CD1c-positive myeloid dendritic cell (primary cell): ENCODE data around the gene MED13L.
"Not testable (repeated sequence)": the region's sequence is repeated elsewhere in the genome, so short reads cannot be mapped to it uniquely, and the experiment has no call there.

ENCODE experiments used
- DNase-seq: peaks from one replicate; pipeline ENCODE4 v3.0.0-alpha.2; 2016; ENCODE audit errors: extremely low spot score

MED13L gene

DNA sequence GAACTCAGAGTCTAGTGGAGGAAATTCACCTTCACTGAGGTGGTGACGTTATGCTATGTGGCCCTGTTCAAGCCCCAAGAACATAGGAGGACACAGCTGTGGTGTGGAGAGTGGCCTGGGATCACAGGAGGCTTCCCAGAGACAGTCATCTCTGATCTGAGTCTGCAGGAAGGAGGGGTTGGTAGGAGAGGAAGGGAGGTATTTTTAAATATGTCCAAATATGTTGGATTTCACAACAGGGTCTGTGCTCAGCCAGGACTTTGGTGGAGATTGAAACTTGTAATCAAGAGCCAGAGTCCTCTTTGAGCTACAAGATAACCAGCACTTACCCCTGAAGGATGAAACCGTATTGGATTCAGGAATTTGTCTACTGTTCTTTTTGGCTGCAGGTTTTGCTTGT, 26.4 kb upstream of the MED13L start:
- no peak for DNase-seq

DNA sequence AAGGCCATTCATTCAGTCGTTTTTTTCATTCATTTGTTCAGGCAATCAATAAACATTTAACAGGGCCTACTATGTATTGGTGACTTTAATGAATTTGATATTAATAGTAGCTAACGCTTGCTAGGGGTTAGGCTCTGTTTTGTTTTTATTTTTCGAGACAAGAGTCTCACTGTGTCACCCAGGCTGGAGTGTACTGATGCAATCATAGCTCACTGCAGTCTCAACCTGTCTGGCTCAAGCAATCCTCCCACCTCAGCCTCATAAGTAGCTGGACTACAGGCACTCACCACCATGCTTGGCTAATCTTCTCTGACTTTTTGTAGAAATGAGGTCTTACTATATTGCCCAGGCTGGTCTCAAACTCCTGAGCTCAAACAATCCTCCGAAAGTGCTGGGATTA, 25.6 kb upstream of the MED13L start:
- DNase-seq = no peak

DNA sequence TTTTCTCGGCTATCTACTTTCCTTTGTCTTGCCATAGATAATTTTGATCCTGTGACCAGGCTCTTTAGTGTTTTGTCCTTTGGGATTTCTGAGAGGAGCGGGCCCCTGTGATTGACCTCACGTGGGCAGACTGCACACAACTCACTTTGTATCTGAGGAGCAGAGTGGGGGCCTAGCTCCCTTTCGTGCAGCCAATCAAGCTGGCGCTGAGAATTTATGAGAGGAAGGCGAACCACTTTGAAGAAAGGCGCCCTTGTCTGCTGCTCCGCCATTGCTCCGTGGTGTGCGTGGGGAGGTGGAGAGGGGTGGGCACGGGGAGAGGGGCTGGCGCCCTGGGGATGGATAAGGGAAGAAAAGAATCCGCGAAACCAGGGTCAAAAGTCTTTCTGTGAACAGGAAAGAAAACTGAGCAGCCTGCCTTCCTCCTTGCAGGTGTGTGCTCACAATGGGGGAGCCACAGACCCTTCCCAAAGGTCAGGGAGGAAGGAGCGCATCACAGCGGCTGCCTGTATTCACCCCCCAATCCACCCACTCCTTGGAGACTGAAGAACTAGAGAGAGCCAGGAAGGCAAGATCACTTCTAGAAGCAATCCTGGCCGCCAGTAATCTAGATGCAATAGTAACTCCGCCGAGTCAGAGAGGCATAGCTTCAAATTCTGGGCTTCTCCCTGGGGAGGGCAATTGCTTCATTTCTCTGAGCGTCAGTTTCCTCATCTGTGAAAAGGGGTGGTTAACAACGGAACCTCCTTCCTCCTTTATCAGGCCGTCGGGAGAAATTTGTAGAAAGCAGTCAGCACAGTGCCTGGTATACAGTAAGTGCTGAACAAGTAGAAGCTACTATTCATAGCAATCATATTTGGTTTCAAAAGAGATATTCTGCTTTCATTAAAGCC, 24.9 kb upstream of the MED13L start:
- peak; percentile 59 for DNase-seq

DNA sequence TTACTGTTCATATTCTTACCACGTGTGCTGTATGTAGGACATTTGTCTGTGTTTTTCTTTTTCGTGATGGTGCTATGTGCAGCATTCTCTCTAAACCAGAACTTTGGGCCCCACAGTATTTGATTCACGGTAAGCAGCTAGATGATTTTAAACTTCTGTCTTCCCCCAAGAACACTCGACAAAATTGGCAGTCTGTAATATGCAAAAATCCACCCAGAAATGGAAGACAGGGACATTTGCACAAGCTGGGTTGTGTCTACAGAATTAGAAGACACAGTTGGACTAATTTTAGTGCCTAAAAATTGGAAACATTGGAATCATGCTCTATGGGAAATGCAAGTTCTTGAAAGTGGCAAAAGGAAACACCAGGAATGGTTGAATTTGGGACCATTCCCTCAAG, 24.1 kb upstream of the MED13L start:
- no peak for DNase-seq

DNA sequence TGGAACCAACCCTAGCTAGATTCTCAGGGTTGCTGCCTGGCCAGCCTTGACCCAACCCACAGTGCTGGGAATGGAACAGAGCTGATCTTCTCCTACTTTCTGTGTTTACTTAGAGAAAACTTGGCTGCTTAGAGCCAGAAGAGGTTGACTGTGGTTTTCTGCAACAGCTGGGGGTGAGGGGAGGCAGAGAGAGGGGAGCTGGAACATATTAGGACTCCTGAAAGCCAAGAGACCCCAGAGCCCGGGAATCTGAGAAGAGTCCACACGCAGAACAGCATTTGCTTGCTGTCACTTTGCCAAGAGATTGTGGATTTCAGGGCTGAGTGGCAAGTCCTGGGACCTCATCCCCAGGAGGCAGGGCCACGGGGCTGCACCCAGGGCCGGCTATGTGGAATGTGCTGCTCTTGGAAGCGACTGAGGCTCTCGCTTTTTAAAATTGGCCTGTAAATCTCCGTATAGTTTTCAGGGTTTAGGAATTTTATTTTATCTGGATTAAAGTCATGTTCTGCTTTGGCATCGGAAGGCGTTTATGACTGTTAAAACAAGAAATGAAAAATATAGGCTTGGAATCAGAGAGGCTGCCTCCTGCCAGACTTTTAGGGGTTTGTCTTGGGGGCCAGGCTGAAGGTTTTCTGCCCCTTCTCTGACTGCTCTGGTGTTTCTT, 22.3 kb upstream of the MED13L start:
- no peak for DNase-seq

DNA sequence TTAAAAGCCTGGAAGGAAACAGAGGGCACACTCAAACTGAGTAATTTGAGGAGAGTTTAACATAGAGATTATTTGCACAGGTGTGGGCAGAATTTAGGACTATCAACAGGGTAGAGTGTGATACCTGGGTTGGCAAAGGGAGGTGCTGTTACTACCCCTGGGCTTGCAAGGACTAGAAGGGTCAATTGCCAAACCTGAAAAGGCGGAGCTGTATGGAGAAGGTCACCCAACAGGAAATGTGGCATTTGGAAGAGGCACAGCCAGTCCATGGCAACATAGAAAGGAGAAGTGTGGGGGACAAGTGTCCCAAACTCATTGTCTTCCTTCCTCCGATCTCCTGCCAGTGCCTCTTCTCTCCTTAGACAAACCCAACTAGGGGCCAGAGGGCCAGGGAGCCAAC, 21.6 kb upstream of the MED13L start:
- peak; percentile 60 for DNase-seq

DNA sequence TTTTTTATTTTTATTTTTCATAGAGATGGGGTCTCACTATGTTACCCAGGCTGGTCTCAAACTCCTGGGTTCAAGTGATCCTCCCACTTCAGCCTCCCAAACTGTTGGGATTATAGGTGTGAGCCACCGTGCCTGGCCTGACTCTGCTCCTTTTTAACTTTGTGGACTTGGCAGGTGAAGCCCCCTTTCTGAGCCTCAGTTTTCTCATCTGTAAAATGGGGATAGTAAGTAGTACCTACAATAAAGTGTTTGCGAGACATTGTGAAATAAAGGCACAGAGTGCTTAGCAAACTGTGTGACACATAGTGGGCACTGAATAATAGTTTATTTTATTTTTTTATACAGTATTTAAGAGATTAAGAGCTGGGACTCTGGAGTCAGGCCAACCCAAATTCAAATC, 21.1 kb upstream of the MED13L start:
- DNase-seq = no peak

DNA sequence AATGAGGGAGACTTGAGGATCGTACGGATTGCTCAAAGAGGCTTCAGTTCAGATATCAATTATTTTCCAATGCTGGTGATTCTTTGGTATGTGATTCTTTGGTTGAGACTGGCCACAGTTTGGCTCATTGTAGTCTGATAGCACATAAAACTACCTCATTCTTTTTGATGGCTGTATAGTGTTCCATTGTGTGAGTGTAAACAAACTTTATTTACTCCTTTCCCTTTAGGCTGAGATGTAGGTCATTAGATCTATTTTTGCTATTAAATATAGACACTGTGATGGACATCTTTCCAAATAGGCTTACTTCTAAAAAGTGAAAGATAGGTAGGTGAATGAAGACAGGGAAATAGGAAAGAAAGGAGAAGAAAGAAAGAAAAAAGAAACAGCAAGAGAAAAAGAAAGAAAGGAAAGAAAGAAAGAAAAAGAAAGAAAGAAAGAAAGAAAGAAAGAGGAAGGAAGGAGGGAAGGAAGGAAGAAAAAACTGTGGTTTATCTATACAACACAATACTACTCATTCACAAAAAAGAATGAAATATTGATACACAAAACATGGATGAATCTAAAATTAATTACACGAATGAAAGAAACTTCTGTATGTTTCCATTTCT, 19.8 kb upstream of the MED13L start:
- no peak for DNase-seq

DNA sequence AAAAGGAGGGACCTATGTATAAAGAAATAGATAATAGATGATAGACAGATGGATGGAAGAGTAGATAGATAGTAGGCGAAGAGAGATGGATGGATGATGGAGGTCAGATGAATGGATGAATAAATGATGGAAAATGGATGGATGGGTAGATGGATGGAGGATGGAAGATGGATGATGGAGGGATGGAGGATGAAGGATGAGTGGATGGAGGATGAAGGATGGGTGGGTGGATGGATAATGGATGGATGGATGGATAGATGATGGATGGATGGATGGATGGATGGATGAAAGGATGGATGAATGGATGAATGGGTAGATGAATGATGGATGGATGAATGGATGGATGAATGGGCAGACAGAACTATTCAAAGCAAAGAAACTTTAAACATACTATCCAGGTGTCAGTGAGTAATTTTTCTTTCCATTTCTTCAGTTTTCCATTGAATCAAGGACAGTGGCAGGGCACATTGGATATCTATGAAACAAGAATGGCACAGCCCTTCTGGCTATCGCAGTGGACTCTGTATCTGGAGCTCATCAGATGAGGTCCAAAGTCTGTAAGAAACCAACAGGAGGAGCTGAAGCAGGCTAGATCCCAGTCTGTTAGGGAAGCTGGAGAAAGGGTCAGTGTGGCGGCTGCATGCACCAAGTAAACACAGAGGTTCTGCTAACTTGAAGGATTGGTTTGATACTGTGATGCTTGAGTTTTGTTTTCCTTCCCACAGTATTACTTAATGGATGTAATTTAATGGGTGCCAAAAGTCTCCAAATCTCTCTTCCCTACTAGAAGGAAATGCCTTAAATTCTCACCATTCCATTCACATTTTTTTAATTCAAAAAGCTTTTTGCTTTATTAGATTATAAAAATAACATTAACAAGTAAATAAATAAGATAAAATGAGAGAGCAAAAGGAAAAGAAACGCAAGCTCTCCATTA, 18.1 kb upstream of the MED13L start:
- DNase-seq = no peak

DNA sequence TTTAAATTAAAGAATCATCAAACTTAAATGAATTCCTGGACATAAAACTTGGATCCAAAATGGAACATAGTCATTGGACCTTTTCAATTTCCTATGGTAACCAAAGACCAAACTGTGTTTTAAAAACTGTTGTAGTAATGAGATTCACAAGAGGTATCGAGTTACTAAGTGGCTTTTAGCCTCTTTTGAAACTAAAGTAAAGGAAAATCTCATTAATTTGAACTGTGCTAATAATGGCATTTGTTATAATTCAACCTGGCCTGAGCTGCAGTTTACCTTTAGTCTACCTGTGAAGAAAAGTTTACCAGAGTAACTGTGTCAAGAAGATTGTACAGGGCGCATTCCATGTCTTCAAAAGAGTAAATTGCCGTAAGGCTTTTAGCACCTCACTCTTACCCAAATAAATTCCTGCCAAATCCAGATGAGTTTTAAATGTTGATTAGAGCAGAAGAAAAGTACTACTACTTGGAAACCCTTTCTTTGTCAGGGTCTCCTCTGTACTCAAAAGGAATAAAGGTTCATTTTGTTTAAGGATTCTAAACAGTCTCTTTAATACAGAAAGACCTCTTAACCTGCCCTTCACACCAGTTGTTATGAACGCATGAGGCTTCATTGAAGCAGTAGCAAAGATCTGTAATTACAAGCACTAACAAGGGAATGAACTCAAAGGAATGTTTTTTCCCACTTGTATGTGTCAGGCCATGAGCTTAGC, 17.1 kb upstream of the MED13L start:
- no peak for DNase-seq

DNA sequence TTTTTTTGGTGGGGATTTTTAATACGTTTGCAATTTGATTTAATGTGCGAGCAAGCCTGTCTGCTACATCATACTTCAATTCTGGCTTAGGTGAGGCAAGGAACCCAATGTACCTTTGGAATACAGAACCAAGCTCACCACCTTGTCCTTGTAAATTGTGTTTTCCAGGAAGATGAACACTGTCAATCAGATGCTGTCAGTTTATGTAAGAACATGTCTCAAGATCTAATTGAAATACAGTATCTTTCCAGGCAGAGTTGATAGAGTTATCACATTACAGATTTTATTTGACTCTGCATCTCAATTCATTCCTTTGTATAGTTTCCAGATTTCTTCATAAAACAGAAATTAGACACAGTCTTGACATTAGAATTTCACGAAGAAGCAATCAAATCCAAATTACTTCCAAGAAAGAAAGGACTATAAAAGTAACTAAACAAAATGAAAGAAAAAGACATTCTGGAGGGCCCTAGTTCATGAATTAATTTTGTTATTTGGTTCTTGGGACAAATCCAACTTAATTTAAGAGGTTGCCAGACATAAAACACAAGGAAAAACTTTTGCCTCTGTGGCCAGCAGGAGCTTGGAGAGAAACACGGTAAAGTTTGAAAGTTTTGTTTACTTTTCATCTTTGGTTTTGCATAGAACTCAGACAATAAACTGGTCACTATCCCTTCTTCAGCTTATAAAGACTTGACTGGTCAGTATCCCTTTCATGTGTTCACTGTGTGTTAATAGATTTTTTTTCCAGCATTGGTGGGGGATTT, 16.4 kb upstream of the MED13L start:
- DNase-seq = no peak

DNA sequence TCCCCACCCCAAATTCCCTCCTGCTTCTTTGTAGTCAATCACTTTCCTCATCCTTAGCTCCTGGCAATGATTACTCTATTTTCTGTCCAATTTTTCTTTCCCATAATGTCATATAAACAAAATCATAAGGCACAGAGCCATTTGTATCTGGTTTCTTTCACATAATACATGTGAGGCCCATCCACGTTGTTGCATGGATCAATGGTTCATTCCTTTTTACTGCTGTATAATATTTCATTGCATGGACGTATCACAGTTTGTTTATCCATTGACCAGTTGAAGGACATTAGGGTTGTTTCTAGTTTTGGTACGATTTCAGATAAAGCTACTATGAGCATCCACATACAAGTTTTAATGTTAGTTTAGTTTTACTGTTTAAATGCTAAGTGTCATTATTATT, 13.7 kb upstream of the MED13L start:
- DNase-seq = no peak

DNA sequence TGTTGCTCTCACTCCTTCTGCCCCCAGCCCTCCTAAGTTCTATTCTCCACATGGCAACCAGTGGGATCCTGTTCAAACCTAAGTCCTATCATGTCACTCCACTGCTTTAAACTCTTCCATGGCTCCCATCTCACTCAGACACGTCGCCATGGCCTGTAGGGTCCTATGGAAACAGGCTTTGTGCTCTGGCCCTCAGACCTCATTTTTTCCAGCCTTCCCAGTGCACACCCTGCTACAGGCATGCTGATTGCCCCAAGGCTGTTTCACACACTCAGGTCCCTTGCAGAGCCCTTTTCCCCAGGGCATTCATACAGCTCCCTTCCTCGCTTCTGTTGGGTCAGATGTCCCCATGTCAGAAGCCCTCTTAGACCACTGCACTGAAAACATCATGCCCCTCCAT, 11.2 kb upstream of the MED13L start:
- DNase-seq = no peak

DNA sequence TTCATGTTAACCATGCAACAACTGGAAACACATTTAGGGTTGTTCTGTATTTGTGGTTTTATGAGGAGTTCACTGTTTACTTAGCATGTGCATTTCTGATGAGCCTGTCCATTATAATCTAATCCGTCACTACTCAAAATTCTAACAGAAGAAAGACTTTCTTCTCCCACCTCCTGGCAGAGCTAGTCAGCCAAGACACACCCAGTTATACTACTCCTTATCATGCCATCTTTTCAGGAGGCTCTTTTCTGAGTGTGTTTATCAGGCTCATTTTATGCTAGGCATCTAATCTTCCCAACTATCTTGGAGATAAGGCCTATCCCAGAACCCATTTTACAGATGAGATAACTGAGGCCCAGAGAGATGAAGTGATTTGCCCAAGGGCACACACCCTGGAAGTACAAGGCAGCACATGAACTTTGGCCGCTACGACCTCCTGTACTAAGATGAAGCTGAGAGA, 10.4 kb upstream of the MED13L start:
- no peak for DNase-seq

DNA sequence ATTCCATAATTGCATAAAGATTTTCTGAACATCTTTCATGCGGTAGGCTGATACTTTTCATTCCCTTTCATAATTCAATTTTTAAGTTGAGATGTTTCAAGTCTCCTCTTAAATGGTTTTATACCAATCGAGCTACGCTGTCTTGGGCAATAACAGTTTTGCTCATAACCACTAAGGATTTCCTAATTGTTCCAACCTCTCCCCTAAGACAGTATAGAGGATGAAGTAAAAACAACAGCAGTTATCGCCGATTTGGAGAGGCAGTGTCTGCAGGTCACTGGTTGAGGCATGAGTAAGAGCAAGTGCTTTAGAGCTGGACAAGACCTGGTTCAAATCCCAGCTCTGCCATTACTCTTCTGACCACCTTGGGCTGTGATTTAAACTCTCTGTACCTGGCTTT, 6.9 kb upstream of the MED13L start:
- DNase-seq = peak; percentile 49

DNA sequence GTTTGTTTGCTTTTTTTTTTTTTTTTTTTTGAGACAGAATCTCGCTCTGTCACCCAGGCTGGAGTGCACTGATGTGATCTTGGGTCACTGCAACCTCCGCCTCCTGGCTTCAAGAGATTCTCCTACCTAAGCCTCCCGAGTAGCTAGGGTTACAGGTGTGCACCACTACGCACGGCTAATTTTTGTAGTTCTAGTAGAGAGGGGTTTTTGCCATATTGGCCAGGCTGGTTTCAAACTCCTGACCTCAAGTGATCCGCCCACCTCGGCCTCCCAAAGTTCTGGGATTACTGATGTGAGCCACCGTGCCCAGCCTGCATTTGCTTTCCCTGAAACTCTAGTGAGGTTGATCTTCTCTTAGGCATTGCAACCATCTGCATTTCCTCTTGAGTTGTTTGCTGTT, 6.4 kb upstream of the MED13L start:
- DNase-seq = not testable (repeated sequence)

DNA sequence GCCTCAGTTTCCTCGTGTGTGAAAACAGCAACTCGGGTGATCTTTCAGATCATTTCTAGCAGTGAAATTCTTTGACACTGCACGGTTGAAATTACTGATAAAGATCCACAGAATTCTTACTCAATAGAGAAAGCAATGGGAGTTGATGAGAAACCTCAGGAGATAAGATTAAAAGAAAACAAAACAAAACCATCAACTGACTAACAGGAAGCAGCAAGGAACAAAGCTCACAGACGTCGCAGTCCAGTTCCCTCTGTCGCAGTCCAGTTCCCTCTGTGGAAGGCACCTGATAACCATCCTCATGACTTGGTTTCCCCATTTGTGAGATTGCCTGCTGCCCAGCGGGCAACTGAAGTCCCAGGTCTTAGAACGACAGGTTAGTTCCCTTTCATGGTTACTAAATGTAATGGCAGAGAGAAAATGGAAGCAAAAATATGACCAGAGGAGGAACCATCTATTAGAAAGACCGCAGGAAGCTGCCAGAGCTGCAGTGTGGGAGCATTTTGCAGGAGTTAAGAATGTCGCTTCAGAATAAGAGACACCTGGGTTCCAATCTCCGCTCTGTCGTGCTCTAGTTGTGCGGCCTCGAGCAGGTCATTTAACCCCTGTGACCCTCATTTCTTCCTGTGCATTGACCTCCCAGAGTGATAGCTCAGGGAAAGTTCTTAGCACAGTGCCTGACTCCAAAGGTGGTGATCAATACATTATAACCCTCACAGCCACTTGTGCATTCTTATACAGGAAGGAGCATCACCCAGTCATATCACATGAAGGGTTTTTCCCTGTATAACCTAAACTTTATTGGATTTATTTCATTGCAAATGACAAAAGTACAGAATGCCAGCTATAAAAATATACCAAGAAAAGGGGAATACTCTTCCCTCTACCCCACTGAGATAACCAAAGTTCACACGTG, 5.1 kb upstream of the MED13L start:
- DNase-seq = peak; percentile 69

DNA sequence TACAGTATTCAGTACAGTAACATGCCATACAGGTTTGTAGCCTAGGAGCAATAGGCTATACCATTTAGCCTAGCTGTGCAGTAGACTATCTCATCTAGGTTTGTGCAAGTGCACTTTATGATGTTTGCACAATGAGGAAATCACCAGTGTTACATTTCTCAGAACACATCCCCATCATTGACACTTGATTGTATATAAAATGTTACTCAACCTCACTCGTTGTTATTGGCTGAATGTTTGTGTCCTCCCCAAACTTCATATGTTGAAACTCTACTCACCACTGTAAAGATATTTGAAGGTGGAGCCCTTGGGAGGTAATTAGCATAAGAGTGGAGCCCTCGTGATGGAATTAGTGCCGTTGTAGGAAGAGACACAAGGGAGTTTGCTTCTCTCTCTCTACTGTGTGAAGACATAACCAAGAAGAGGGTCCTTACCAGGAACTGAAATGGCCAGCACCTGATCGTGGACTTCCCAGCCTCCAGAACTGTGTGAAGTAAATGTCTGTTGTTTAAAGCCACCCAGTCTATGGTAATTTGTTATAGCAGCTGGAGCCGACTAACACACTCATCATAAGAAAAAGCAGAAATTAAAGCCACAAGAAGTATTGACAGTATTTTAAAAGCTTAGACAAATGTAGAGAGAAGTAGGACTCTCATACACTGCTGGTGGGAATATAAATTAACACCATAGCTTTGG, 3.2 kb upstream of the MED13L start:
- DNase-seq = peak; percentile 39

DNA sequence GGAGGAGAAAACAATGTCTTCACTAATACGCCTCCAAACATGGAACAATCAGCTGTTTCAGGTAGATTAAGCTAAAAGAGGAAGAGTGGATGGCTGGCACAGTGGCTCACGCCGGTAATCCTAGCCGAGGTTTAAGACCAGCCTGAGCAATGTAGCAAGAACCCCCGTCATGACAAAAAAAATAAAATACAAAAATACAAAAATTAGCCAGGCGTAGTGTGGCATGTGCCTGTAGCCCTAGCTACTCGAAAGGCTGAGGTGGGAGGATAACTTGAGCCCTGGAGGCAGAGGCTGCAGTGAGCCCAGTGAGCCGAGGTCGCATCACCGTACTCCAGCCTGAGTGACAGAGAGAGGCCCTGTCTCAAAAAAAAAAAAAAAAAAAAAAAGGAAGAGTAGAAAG, 1.2 kb upstream of the MED13L start:
- DNase-seq = peak; percentile 38
